ENCODE measurements around the gene PSMC5.

PSMC5 gene

DNA sequence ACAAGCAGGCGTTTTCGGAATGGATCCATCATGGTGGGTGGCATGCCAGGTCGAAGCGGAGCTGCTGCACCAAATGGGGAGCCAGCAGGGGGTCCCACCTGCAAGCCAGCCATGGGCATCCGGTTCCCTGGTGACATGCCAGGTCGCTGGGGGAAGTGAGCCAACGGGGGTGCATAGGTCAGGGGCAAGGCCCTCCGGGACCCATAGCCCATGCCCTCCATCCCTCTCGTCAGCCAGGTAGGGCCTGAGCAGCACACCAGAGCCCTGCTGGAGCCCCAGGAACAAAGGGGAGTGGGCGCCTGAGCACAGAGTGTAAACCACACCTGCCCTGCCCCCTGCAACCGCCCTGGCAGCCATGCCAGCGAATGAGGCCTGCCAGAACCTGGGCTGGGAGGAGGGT is 10.2 kb downstream of the PSMC5 start:
- TF ChIP-seq, protein P1, sequence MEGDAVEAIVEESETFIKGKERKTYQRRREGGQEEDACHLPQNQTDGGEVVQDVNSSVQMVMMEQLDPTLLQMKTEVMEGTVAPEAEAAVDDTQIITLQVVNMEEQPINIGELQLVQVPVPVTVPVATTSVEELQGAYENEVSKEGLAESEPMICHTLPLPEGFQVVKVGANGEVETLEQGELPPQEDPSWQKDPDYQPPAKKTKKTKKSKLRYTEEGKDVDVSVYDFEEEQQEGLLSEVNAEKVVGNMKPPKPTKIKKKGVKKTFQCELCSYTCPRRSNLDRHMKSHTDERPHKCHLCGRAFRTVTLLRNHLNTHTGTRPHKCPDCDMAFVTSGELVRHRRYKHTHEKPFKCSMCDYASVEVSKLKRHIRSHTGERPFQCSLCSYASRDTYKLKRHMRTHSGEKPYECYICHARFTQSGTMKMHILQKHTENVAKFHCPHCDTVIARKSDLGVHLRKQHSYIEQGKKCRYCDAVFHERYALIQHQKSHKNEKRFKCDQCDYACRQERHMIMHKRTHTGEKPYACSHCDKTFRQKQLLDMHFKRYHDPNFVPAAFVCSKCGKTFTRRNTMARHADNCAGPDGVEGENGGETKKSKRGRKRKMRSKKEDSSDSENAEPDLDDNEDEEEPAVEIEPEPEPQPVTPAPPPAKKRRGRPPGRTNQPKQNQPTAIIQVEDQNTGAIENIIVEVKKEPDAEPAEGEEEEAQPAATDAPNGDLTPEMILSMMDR (IDR thresholded peaks at IDR 0.05; ENCODE audit: low read depth, low read length, missing control alignments) = no peak
- no peak overlapping the region for H3K4me3 ChIP-seq (ENCODE audit: low read depth, low read length)
- DNase-seq (ENCODE audit: low read depth) = no peak

DNA sequence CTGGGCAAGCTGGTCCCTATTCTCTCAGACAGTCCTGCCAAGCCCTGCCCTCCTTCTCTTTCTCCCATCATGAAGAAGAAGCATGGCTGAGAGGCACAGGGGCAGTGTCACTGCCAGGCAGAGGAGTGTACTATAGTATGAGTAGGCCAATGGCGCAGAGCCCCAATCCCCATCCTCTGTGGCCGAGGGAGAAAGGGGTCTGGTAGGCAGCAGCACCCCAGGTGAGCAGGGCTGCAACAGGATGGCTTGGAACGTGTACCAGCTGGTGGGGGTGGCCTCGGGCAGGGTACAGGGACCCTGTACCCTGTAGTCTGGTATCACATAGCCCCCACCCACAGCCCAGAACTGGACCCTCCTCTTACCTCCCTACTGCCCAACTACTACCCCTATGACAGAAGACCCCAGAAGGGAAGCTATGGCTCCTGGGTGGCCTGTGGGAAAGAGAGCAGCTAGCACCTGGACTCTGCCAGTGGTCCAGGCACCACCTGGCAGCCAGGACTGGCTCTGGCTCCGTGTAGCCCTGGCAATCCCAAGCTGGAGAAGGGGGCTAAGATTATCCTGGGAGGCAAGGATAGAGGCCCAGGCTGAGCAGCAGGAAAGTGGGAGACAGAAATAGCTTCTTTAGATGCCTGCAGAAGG is 10.8 kb downstream of the PSMC5 start:
- no peak overlapping the region for H3K4me3 ChIP-seq (ENCODE audit: low read depth, low read length)
- TF ChIP-seq, protein P1 (IDR thresholded peaks at IDR 0.05; ENCODE audit: low read depth, low read length, missing control alignments) = no peak
- no peak for DNase-seq (ENCODE audit: low read depth)

DNA sequence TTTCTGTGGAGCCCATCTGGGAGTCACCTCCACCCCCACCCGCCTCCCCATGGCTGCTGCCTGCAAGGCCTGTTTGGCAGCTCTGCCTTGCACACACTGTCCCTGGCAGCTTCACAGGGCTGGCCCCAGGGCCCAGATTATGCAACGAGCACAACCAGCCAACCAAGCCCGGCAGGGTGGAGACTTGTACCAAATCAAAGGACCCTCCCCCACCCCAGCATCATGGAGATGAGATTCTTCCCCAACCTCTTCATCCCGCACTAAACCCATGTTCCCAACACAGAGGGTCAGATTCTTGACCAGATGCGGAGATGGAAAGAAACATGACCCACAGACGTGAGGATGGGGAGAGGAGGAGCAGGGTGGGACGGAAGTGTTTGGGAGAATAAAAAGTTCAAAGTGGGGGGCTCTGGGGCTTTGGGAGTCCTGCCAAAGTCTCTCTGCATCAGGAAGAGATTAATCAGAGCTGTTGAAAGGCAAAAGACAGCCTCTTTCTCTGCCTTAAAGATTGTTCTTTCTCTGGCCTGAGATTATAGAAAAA is 11.5 kb downstream of the PSMC5 start:
- no peak overlapping the region for H3K4me3 ChIP-seq (ENCODE audit: low read depth, low read length)
- no peak for DNase-seq (ENCODE audit: low read depth)
- TF ChIP-seq, protein P1 (IDR thresholded peaks at IDR 0.05; ENCODE audit: low read depth, low read length, missing control alignments) = no peak

DNA sequence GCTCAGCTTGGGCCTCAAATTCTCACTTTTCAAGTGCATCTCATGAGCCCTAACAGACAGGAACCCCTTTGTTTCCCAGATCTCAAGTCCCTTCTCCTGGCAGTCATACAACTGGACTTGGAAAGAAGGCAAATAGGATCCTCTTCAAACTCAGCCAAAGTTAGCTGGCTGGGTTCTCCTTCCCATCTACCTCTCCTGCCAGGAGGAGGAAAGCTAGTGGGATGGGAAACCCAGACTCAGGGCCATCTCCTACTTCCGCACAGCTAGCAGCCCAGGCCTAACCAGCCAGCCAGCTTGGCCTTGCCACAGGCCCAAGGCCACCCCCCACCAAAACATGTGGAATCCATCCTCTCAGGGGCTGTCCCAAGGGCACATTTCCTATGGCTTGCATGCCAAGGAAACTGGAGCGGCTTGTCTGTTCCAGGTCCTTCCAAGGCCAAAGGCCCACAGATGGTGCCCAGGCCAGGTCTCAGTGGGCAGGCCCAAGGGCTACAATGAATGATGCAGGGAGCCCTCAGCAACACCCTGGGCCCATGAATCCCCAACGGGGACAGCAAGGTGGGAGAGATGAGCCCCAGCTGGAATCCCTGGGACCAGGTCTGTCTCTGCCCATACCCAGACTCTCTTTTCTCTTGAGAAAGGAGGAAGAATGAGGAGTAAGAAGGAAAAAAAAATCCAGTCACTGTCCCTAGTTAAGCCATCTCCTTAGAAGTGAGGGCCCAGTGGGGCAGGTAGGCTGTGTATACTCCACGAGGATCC is 13.5 kb downstream of the PSMC5 start:
- TF ChIP-seq, protein P1 (IDR thresholded peaks at IDR 0.05; ENCODE audit: low read depth, low read length, missing control alignments) = no peak
- peak overlapping the region; percentile 78 for H3K4me3 ChIP-seq (ENCODE audit: low read depth, low read length)
- no peak for DNase-seq (ENCODE audit: low read depth)

DNA sequence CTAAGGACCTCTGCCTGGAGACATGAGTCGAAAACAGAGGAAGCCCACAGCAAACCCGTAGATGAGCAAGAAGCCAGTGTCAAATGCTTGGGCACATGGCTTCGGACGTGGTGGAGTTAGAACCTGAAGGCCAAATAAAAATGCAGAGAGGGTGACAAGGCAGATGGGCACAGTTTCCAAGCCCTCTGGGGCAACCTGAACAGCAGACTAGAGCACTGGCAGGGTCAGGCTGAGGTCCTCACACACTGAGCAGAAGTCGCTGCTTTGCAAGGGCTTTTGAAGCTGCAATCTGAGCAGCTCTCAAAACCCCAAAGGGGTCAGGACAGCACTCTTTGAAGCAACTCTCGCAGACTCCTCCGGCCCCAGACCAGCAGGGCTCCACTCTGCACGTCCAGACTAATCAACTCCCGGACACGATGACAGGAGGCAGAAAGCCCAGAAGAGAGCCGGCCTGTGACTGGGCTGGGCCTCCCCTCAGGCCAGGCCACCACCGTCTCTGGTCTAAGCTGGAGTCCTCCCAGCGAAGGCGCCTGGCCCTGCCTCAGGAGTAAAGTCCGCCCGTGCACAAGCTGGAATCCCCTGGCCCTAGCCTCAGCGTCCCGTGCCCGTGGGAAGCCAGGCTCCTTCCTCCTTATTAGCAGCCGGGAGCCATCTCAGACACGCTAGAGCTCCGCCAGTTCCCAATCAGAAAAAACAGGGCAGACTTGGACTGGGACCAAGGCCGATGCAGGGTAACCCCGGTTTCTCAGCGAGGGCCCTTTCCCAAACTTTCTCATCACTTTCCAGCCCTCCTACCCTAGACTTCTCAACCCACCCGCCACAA is 14.3 kb downstream of the PSMC5 start:
- H3K4me3 ChIP-seq (ENCODE audit: low read depth, low read length) = peak overlapping the region; percentile 78
- DNase-seq (ENCODE audit: low read depth) = no peak
- TF ChIP-seq, protein P1 (IDR thresholded peaks at IDR 0.05; ENCODE audit: low read depth, low read length, missing control alignments) = no peak

DNA sequence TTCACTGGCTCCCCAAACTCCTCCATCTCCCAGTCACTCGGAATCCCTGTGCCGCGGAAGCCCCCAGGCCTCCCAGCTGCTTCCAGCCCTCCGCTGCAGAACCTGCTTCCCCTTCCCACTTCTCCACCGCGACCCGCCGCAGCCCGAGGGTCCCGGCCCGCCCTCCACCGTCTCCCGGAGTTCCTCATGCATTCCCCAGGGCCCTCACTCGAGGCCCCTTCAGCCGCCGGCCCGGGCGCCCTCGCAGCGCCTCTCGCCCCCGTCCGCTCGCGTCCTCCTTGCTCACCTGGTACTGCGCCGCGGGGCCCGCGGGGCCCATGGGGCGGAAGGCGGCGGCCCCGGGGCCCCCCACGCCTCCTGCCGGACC is 14.9 kb downstream of the PSMC5 start:
- DNase-seq (ENCODE audit: low read depth) = no peak
- H3K4me3 ChIP-seq (ENCODE audit: low read depth, low read length) = peak overlapping the region; percentile 78
- TF ChIP-seq, protein P1 (IDR thresholded peaks at IDR 0.05; ENCODE audit: low read depth, low read length, missing control alignments) = no peak
